ENCODE results near the gene SLX9. TPM values are rescaled to one million over a fixed set of nuclear protein-coding genes. Genes with fewer than 3 reads are reported as not detected.

Gene SLX9
- polyA plus RNA-seq, 1 experiment: 12.4 TPM

DNA sequence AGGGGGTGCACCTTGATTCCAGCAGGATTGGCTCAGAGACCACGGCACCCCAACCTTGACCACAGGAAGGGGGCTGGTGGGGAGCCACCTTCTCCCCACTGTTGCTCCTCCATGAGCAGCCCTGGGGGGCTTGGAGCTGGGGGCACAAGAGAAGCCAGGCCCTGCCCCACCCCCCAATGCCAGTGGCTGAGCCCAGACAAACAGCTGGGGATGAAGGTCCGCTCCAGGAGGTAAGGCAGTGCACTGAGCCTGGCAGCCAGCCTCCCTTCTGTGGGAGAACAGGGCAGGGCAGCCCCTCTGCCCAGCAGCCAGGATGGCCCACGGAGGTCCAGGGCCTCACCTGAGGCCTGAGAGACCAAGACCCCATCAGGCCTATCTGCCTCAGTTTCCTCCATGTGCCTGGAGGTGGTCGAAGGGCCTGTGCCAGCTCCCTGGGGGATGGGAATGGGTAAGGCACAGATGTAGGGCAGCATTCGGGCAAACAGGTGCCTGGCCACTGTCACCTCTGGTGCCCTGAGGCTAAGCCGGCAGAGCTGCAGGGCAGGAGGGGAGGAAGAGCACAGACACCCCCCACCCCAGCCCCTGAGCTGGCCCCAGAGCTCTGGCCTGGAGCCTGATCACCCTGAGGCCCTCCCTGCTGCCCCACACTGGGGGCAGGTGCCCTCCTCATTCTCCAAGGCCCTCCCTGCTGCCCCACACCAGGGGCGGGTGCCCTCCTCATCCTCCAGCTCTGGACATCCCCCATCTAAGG is 26.2 kb upstream of the SLX9 start:
- no peaks in the 10 kb centered on the region for H3K36me3 ChIP-seq (ENCODE audit: control insufficient read depth, insufficient read depth, low read length)
- POLR2A ChIA-PET: no interaction called here
- CTCF ChIA-PET: interaction anchor here (2.5 kb wide), 1 partner anchor 20 kb away, joined by 11 read pairs; no protein-coding TSS in a partner anchor
- TF ChIP-seq, protein P1, sequence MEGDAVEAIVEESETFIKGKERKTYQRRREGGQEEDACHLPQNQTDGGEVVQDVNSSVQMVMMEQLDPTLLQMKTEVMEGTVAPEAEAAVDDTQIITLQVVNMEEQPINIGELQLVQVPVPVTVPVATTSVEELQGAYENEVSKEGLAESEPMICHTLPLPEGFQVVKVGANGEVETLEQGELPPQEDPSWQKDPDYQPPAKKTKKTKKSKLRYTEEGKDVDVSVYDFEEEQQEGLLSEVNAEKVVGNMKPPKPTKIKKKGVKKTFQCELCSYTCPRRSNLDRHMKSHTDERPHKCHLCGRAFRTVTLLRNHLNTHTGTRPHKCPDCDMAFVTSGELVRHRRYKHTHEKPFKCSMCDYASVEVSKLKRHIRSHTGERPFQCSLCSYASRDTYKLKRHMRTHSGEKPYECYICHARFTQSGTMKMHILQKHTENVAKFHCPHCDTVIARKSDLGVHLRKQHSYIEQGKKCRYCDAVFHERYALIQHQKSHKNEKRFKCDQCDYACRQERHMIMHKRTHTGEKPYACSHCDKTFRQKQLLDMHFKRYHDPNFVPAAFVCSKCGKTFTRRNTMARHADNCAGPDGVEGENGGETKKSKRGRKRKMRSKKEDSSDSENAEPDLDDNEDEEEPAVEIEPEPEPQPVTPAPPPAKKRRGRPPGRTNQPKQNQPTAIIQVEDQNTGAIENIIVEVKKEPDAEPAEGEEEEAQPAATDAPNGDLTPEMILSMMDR (IDR thresholded peaks at IDR 0.05; ENCODE audit: insufficient read depth, low read depth, low read length): no peak
- H3K4me3 ChIP-seq (ENCODE audit: low read depth, low read length): no peak overlapping the region
- DNase-seq (ENCODE audit: low read depth): no peak
- H3K27me3 ChIP-seq (ENCODE audit: control insufficient read depth, insufficient read depth, low read length): peaks cover 21% of the 10 kb centered on the region

DNA sequence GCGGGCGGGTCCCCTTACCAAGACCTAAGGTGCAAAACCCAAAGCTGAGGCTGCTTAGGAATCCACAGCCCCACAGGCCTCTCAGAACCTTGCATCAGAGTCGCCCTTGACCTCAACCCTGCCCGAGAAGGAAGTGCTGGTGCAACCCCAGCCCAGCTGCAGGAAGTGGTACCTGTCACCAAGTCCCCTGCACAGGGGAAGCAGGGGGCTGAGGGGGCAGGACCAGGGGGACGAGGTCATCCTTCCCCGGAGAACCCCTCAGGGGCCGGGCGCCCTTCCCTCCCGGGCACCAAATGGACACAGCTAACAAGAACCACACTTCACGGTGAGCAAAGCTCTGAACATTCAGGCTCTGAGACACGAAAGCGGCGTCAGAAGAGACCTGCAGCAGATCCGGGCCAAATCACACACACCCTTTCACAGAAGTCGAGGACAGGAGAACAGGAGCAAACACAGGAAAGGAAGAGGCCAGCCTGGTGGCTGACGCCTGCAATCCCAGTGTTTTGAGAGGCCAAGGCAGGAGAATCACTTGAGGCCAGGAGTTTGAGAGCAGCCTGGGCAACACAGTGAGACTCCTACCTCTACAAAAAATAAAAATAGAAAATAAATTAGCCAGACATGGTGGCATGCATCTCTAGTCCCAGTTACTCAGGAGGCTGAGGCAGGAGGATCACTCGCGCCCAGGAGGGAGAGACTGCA is 25.5 kb upstream of the SLX9 start:
- POLR2A ChIA-PET: no interaction called here
- no peak for DNase-seq (ENCODE audit: low read depth)

DNA sequence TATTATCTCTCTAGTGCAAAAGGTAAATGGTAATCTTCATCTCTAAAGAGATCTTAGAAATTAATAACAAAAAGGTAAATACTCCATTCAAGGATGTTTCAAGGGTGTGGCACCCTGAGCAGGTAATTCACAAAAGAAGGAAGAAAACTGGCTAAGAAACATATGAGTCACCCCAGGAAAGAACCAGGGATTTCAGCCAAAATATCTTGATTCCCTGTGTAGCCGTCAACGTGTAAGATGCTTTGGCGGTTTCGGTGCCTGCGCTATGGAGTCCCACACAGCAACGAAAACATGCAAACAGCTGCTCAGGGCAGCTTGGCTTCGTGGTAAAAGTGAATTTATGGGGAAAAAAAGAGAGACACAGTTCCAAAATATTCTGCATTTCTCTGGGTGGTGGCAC is 22.9 kb upstream of the SLX9 start:
- H3K36me3 ChIP-seq (ENCODE audit: control insufficient read depth, insufficient read depth, low read length): no peaks in the 10 kb centered on the region
- no peak overlapping the region for H3K4me3 ChIP-seq (ENCODE audit: low read depth, low read length)
- ChIA-PET CTCF (interaction anchor here (0.6 to 1.8 kb wide), 4 partner anchors 9 to 211 kb away, joined by 3 to 5 read pairs (median 4); no protein-coding TSS in a partner anchor), POLR2A (no interaction called here)
- H3K27me3 ChIP-seq (ENCODE audit: control insufficient read depth, insufficient read depth, low read length): peaks cover 30% of the 10 kb centered on the region
- TF ChIP-seq, protein P1 (IDR thresholded peaks at IDR 0.05; ENCODE audit: insufficient read depth, low read depth, low read length): no peak
- no peak for DNase-seq (ENCODE audit: low read depth)

More for the DNA sequence above, 25.5 kb upstream of the SLX9 start:
- H3K36me3 ChIP-seq (ENCODE audit: control insufficient read depth, insufficient read depth, low read length): no peaks in the 10 kb centered on the region
- no peak overlapping the region for H3K4me3 ChIP-seq (ENCODE audit: low read depth, low read length)
- H3K27me3 ChIP-seq (ENCODE audit: control insufficient read depth, insufficient read depth, low read length): peaks cover 19% of the 10 kb centered on the region
- TF ChIP-seq, protein P1 (IDR thresholded peaks at IDR 0.05; ENCODE audit: insufficient read depth, low read depth, low read length): no peak
- CTCF ChIA-PET: interaction anchor here (2.5 kb wide), 1 partner anchor 21 kb away, joined by 11 read pairs; no protein-coding TSS in a partner anchor

DNA sequence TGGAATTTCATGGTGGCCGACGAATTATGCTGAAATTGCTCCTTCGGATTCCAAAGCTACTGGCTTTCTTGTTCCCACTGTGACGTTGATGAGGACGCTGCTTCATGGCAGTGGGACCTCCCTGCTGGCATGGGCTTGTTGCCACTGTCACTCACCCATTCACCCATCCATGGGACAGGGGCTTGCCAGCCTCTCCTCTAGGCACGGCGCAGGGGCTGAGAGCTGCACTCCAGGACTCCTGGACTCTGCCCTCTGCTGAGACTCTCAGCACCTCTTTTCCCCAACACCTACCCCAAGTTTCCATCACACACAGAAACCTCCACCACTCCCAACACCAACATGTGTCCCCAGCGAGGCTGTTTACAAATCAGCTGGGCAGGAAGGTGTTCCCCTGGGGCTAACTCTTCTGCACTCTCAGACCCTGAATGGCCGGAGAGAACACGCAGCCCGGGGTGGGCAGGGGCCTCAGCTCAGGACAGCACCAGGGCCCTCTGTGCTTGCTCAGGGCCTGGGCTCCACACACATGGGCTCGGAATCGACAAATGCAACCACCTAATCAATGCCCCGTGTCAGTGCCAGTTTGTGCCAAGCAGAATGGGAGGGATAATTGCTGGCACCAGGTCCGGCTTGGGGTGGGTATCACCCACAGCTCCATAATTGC is 22.3 kb upstream of the SLX9 start:
- Histone ChIP-seq H3K27me3 (ENCODE audit: control insufficient read depth, insufficient read depth, low read length) (peaks cover 31% of the 10 kb centered on the region), H3K36me3 (ENCODE audit: control insufficient read depth, insufficient read depth, low read length) (no peaks in the 10 kb centered on the region), H3K4me3 (ENCODE audit: low read depth, low read length) (no peak overlapping the region)
- no peak for DNase-seq (ENCODE audit: low read depth)
- ChIA-PET POLR2A (no interaction called here), CTCF (interaction anchor here (1.2 to 1.8 kb wide), 2 partner anchors 10 to 211 kb away, joined by 3 to 5 read pairs; no protein-coding TSS in a partner anchor)
- TF ChIP-seq, protein P1 (IDR thresholded peaks at IDR 0.05; ENCODE audit: insufficient read depth, low read depth, low read length): no peak

DNA sequence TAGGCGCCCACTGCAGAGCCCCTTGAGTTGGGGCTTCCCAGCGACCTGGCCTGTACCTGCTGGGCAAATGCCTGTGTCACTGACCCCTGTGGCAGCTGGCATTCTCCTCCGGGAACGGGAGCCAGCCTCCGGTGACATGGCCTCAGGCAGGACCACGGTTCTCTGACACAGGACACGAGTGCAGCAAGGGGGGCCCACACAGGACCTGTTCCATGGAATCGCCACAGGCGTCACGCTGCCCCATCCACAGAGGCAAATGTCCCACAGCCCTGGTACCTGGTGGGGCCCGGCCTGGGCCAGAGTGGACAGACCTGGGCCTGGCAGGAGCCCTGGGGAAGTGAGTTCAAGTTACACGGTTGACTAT is 21.7 kb upstream of the SLX9 start:
- DNase-seq (ENCODE audit: low read depth): no peak
- TF ChIP-seq, protein P1 (IDR thresholded peaks at IDR 0.05; ENCODE audit: insufficient read depth, low read depth, low read length): no peak
- Histone ChIP-seq H3K27me3 (ENCODE audit: control insufficient read depth, insufficient read depth, low read length) (peaks cover 34% of the 10 kb centered on the region), H3K36me3 (ENCODE audit: control insufficient read depth, insufficient read depth, low read length) (no peaks in the 10 kb centered on the region), H3K4me3 (ENCODE audit: low read depth, low read length) (no peak overlapping the region)
- ChIA-PET CTCF (interaction anchor here (1.2 kb wide), 1 partner anchor 210 kb away, joined by 3 read pairs; no protein-coding TSS in a partner anchor), POLR2A (no interaction called here)
